ENCODE results near the gene ZNF763. TPM values are rescaled to one million over a fixed set of nuclear protein-coding genes. Genes with fewer than 3 reads are reported as not detected.
A peak's percentile ranks its signal among the peaks of the same experiment; 100 is the strongest.

The ZNF763 gene
- total RNA-seq (2013), result 4.8 TPM
- 1 to 10 TPM; 1.3 to 2.6 (median 1.7) TPM for polyA plus RNA-seq
- 1.1 and 1.6 TPM in 2 replicates for polyA minus RNA-seq
- 0.29 to 2.7 (median 0.78) reads per million in 11 experiments for total RNA-seq

GRCh38 chr19:11964858-11965645 lies at the start of gene ZNF763:
Gene ZNF763, plus strand, starts transcription at chr19:11965040. Its CDS starts 169 bp downstream, at chr19:11965209.
- Histone ChIP-seq H3K4me3 (replicated peaks in 1 of 3; ENCODE audit: low read depth in 2 of 3, low read length in 3 of 3) (peak within 1 kb of the TSS; percentile 68 to 99 (median 96)), H3K27me3 (ENCODE audit: control insufficient read depth in 2 of 2, insufficient read depth in 2 of 2, low read length in 2 of 2) (no peaks in the 10 kb centered on the region), H3K36me3 (replicated peaks in 1 of 2; ENCODE audit: control insufficient read depth in 1 of 2, insufficient read depth in 2 of 2, low read length in 2 of 2) (no peaks in the 10 kb centered on the region), H4K20me1 (ENCODE audit: insufficient read depth, low read length) (no peaks in the 10 kb centered on the region), H3K9ac (ENCODE audit: insufficient read depth, low read length, poor library complexity, severe bottlenecking) (peak within 1 kb of the TSS; percentile 92), H3K79me2 (ENCODE audit: insufficient read depth, low read length) (no peaks in the 10 kb centered on the region), H3K4me1 (ENCODE audit: control insufficient read depth in 1 of 2, insufficient read depth in 2 of 2, low read length in 2 of 2) (peaks cover 18 to 21% of the 10 kb centered on the region in 2 donors), H3K27ac (ENCODE audit: low read depth in 1 of 2, low read length in 2 of 2) (peak within 1 kb of the TSS; percentile 86 to 99), H3K9me3 (replicated peaks in 1 of 2; ENCODE audit: control insufficient read depth in 1 of 2, insufficient read depth in 1 of 2, low read length in 2 of 2) (no peaks in the 10 kb centered on the region), H2AFZ (ENCODE audit: insufficient read depth, low read depth, low read length, poor library complexity, severe bottlenecking) (peak within 1 kb of the TSS; percentile 84), H3K4me2 (replicated peaks; ENCODE audit: extremely low read depth, low read length, poor library complexity, severe bottlenecking) (peak within 1 kb of the TSS; percentile 88)
- Mint-ChIP-seq H3K36me3 (peaks cover 9 to 23% of the 10 kb centered on the region in 2 donors), H3K9me3 (peaks cover 0 to 4% (median 0%) of the 10 kb centered on the region in 7 donors), H3K4me1 (peaks cover 25% of the 10 kb centered on the region), H3K4me3 (peak within 1 kb of the TSS; percentile 94 to 99), H3K27ac (peak within 1 kb of the TSS; percentile 93 to 99 (median 97)), H3K27me3 (ENCODE audit: low read depth in 3 of 3) (peaks cover 0 to 6% (median 2%) of the 10 kb centered on the region in 3 donors)
- 0% methylated on average over 45 of the region's 47 CpGs for WGBS (ENCODE audit: insufficient coverage)
- TF ChIP-seq CTCF (IDR thresholded peaks at IDR 0.05), result no peak
- intact Hi-C loops (cut with micrococcal nuclease), result loop anchor here (1.0 to 5.0 kb wide), 8 partner anchors 22 to 176 kb away; partner anchors contain the start of genes ZNF20 (in 2 of the 2), ZNF433 (in 1 of the 2), ZNF700 (in 1 of the 2) and ZNF844 (in 1 of the 2)
- peak; percentile 87 to 95 (median 93) for DNase-seq

GRCh38 chr19:11921852-11922495 lies 42.9 kb upstream of the ZNF763 start:
- H3K27ac Mint-ChIP-seq, result no peak overlapping the region
- peaks cover 0 to 4% of the 10 kb centered on the region in 2 donors for H3K36me3 Mint-ChIP-seq
- Histone ChIP-seq H2AFZ (ENCODE audit: insufficient read depth, low read depth, low read length, poor library complexity, severe bottlenecking) (no peak overlapping the region), H3K27me3 (ENCODE audit: control insufficient read depth in 2 of 2, insufficient read depth in 2 of 2, low read length in 2 of 2) (no peaks in the 10 kb centered on the region), H3K4me1 (ENCODE audit: control insufficient read depth in 1 of 2, insufficient read depth in 2 of 2, low read length in 2 of 2) (peaks cover 26 to 36% of the 10 kb centered on the region in 2 donors), H3K4me3 (replicated peaks in 1 of 3; ENCODE audit: low read depth in 2 of 3, low read length in 3 of 3) (no peak overlapping the region), H3K9me3 (replicated peaks in 1 of 2; ENCODE audit: control insufficient read depth in 1 of 2, insufficient read depth in 1 of 2, low read length in 2 of 2) (peaks cover 0 to 3% of the 10 kb centered on the region in 2 donors), H3K79me2 (ENCODE audit: insufficient read depth, low read length) (peaks cover 20% of the 10 kb centered on the region), H3K36me3 (replicated peaks in 1 of 2; ENCODE audit: control insufficient read depth in 1 of 2, insufficient read depth in 2 of 2, low read length in 2 of 2) (no peaks in the 10 kb centered on the region), H3K9ac (ENCODE audit: insufficient read depth, low read length, poor library complexity, severe bottlenecking) (no peak overlapping the region), H4K20me1 (ENCODE audit: insufficient read depth, low read length) (no peaks in the 10 kb centered on the region), H3K27ac (ENCODE audit: low read depth in 1 of 2, low read length in 2 of 2) (no peak overlapping the region), H3K4me2 (replicated peaks; ENCODE audit: extremely low read depth, low read length, poor library complexity, severe bottlenecking) (no peak overlapping the region)
- no peaks in the 10 kb centered on the region for H3K27me3 Mint-ChIP-seq (ENCODE audit: low read depth in 3 of 3)
- intact Hi-C loops (cut with micrococcal nuclease), result loop anchor here in 1 of 2 donors (5.0 to 10.0 kb wide), 3 partner anchors 45 to 220 kb away; partner anchors contain the start of genes ZNF20, ZNF763 and ZNF844
- DNase-seq, result no peak
- peaks cover 0 to 20% (median 11%) of the 10 kb centered on the region in 7 donors for H3K9me3 Mint-ChIP-seq
- H3K4me1 Mint-ChIP-seq, result peaks cover 28% of the 10 kb centered on the region
- TF ChIP-seq CTCF (IDR thresholded peaks at IDR 0.05), result no peak
- no CpG with 5 or more reads among the region's 6 CpGs for WGBS (ENCODE audit: insufficient coverage)
- no peak overlapping the region for H3K4me3 Mint-ChIP-seq

Data from CD14-positive monocyte (primary cell).